Cardiac fibroblast (primary cell): ENCODE data around the gene CAMTA1.
A peak's percentile ranks its signal among the peaks of the same experiment; 100 is the strongest.

ENCODE experiments used
- DNase-seq, 2 donors: peaks; one replicate each; pipeline versions ENCODE4 v3.0.0 to v3.0.0-alpha.2; 2010; ENCODE audit warnings: low read depth in 2 of 2
- H3K4me3 ChIP-seq, 2 donors: replicated peaks in 1 of 2; 1 replicate in 1 of 2; 2 replicates in 1 of 2; pipeline ENCODE4 v1.5.1; 2011; ENCODE audit warnings: low read depth in 2 of 2, low read length in 2 of 2, mild to moderate bottlenecking in 2 of 2, moderate library complexity in 1 of 2
- CTCF ChIP-seq: IDR thresholded peaks from one replicate; pipeline ENCODE4 v1.5.1; 2011; ENCODE audit warnings: low read depth, mild to moderate bottlenecking, low read length, inconsistent platforms

The CAMTA1 gene

DNA sequence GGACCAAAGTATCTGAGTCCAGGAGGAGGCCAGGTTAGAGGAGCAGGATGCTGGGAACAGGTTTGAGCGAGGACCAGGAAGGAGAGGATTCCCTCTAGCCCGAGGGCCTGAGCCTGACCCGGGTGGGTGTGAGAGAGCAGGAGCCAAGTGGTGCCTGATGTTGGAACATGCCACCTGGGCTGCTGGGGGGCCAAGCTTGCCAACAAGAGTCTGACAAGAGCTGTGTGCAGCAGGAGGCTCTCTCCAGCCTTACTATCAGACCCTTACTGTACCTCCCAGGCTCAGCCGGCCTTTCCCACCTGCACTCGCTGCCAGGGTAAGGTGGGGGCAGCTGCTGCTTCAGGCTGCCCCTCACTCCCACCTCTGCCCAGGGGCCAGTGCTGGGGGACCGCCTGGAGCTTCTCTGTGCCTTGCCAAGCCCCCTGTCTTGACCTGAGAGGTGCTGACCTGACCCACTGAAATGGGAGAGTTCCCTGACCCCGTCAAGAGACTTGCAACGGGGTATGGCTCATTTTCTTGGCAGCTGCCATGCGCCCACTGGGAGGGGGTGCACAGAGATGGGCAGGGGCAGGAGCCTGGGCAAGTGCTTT, 826.3 kb downstream of the CAMTA1 start:
- no peak for DNase-seq
- no peak for TF ChIP-seq CTCF
- no peak overlapping the region for H3K4me3 ChIP-seq

DNA sequence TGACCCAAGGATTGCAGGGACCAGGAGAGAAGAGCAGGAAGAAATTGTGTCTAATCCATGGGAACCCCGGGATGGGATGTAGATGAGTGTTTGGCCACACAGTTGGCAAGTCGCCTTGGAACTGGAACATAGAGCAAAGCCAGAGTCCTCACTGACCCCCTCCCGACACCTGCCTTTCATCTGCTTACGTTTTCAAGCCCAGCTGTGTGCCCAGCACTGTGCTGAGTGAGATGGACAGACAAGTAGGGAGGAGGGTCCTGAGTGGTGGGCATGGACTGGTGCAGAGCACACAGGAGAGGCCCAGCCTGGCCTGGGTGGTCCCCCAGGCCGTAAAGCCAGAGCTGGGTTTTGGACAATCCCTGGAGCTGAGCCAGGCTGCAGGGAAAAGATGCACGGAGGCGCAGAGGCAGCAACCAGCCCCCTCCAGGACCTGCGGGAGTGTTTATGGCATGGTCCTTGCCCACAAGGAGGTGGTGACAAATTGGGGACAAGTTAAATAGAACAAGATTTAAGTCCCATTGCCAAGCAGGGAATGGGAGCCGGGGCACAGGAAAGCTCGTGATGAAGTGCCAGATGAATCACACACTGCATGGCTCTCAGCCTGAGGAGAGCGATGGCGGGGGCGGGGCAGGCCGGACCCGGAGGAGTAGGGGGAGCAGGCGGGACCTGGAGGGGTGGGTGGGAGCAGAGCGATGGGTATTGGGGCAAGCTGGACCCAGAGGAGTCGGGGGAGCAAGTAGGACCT, 828.0 kb downstream of the CAMTA1 start:
- no peak overlapping the region for H3K4me3 ChIP-seq
- TF ChIP-seq CTCF: no peak

GRCh38 chr1:7613851-7614205, 828.6 kb downstream of the CAMTA1 start:
- no peak for TF ChIP-seq CTCF
- DNase-seq: no peak
- no peak overlapping the region for H3K4me3 ChIP-seq

More for the DNA sequence above, 828.0 kb downstream of the CAMTA1 start:
- DNase-seq: no peak

DNA sequence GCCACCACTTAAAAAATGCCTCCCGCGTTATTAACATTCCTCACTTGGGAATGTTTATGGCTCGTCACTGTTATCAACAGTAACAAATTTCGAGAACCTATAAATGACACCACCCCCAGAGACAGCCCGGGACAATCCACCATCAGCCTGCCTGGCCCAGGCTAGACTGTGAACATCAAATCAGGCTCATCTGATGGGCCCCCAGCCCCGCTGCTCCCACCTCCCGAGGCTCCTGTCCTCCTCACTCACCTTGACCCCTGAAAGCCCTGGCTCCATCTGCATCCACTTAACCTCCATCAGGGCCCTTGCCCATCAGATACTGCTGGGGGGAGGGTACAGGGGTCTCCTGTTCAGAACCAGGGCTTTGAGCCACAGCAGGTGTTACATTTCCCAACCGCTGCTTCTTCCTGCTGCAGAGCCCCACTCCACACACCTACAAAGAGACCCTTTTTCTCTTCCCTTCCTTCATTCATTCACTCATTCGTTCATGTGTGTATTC, 829.4 kb downstream of the CAMTA1 start:
- TF ChIP-seq CTCF: no peak
- DNase-seq: no peak
- no peak overlapping the region for H3K4me3 ChIP-seq

- H3K4me3 ChIP-seq: no peak overlapping the region
- DNase-seq: no peak
- no peak for TF ChIP-seq CTCF
These were observed 829.9 kb downstream of the CAMTA1 start for GRCh38 chr1:7615138-7615537.

DNA sequence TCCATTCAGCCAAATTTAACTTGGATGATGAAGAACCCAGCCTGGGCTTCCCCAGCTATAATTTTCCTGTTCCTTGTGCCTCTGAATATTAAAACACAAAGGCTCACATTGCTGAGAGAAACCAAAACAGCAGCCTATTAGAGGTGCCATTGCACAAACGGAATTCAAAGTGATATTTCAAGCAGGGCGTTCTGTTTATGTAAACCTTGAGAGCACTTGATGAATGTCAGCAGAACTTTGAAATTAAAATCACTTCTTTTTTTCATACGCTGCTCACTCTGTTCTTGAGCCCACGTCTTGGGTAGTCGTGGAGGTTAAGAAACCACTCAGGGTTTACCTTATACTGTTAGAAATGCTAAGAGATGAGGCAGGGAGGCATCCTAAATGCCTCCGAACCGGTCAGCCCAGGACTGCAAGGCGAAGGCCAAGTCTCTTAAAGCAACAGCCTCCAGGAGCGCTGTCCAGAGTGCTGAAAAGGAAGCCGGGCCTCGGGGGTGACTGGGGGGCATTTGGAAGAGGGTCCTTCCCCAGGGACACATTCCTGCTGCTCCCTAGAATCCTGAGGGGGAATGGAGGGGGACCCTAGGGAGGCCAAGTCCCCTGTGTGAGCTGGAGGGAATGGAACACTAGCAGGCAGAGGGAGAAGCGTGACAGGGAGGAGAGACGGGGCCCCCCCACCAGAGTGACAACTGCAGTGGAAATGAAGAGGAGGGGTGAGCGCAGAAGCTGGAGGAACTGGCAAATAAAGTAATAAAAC, 831.0 kb downstream of the CAMTA1 start:
- no peak overlapping the region for H3K4me3 ChIP-seq
- peak; percentile 34 to 36 for DNase-seq
- TF ChIP-seq CTCF: no peak
